ENCODE results near the gene CRBN.

Gene CRBN

GRCh38 chr3:3172627-3173026 is 6.9 kb downstream of the CRBN start:
- no peak overlapping the region for H3K27ac ChIP-seq (ENCODE audit: low read length)
- H3K4me3 ChIP-seq (ENCODE audit: low read length) = no peak overlapping the region
- WGBS (ENCODE audit: insufficient coverage, insufficient read length) = no CpG with 5 or more reads among the region's 1 CpG

GRCh38 chr3:3170998-3171397 is 8.5 kb downstream of the CRBN start:
- no CpG with 5 or more reads among the region's 5 CpGs for WGBS (ENCODE audit: insufficient coverage, insufficient read length)
- Histone ChIP-seq H3K27me3 (ENCODE audit: control insufficient read depth, insufficient read depth, low read length) (no peaks in the 10 kb centered on the region), H3K4me3 (ENCODE audit: low read length) (no peak overlapping the region), H3K27ac (ENCODE audit: low read length) (no peak overlapping the region), H3K4me1 (ENCODE audit: control insufficient read depth, insufficient read depth, low read length) (no peaks in the 10 kb centered on the region), H3K36me3 (ENCODE audit: control insufficient read depth, insufficient read depth, low read length) (peaks cover 4% of the 10 kb centered on the region; the same call in 1 of the 2 replicates), H3K9me3 (ENCODE audit: control insufficient read depth, insufficient read depth, low read length) (no peaks in the 10 kb centered on the region)
- no peak for DNase-seq (ENCODE audit: low read depth, low spot score)

More at GRCh38 chr3:3172627-3173026, 6.9 kb downstream of the CRBN start:
- Histone ChIP-seq H3K4me1 (ENCODE audit: control insufficient read depth, insufficient read depth, low read length) (no peaks in the 10 kb centered on the region), H3K27me3 (ENCODE audit: control insufficient read depth, insufficient read depth, low read length) (no peaks in the 10 kb centered on the region), H3K36me3 (ENCODE audit: control insufficient read depth, insufficient read depth, low read length) (peaks cover 4% of the 10 kb centered on the region; the same call in 1 of the 2 replicates), H3K9me3 (ENCODE audit: control insufficient read depth, insufficient read depth, low read length) (no peaks in the 10 kb centered on the region)
- DNase-seq (ENCODE audit: low read depth, low spot score) = no peak

GRCh38 chr3:3165650-3166049 is 13.8 kb downstream of the CRBN start:
- H3K4me1 ChIP-seq (ENCODE audit: control insufficient read depth, insufficient read depth, low read length) = no peaks in the 10 kb centered on the region
- H3K36me3 ChIP-seq (ENCODE audit: control insufficient read depth, insufficient read depth, low read length) = no peaks in the 10 kb centered on the region; the same call in 1 of the 2 replicates
- no peak overlapping the region for H3K27ac ChIP-seq (ENCODE audit: low read length)
- no peak for DNase-seq (ENCODE audit: low read depth, low spot score)
- no peak overlapping the region for H3K4me3 ChIP-seq (ENCODE audit: low read length)
- H3K9me3 ChIP-seq (ENCODE audit: control insufficient read depth, insufficient read depth, low read length) = no peaks in the 10 kb centered on the region
- no peaks in the 10 kb centered on the region for H3K27me3 ChIP-seq (ENCODE audit: control insufficient read depth, insufficient read depth, low read length)
- WGBS (ENCODE audit: insufficient coverage, insufficient read length) = no CpG with 5 or more reads among the region's 3 CpGs

- Histone ChIP-seq H3K9me3 (ENCODE audit: control insufficient read depth, insufficient read depth, low read length) (no peaks in the 10 kb centered on the region), H3K36me3 (ENCODE audit: control insufficient read depth, insufficient read depth, low read length) (no peaks in the 10 kb centered on the region; the same call in 1 of the 2 replicates), H3K27me3 (ENCODE audit: control insufficient read depth, insufficient read depth, low read length) (no peaks in the 10 kb centered on the region), H3K4me1 (ENCODE audit: control insufficient read depth, insufficient read depth, low read length) (no peaks in the 10 kb centered on the region), H3K4me3 (ENCODE audit: low read length) (no peak overlapping the region), H3K27ac (ENCODE audit: low read length) (no peak overlapping the region)
- WGBS (ENCODE audit: insufficient coverage, insufficient read length) = no CpG with 5 or more reads among the region's 3 CpGs
- DNase-seq (ENCODE audit: low read depth, low spot score) = no peak
Measured at GRCh38 chr3:3165241-3165640, 14.2 kb downstream of the CRBN start.

GRCh38 chr3:3160826-3161225 is 18.7 kb downstream of the CRBN start:
- Histone ChIP-seq H3K36me3 (ENCODE audit: control insufficient read depth, insufficient read depth, low read length) (no peaks in the 10 kb centered on the region; the same call in 1 of the 2 replicates), H3K27me3 (ENCODE audit: control insufficient read depth, insufficient read depth, low read length) (no peaks in the 10 kb centered on the region), H3K4me1 (ENCODE audit: control insufficient read depth, insufficient read depth, low read length) (no peaks in the 10 kb centered on the region), H3K27ac (ENCODE audit: low read length) (no peak overlapping the region), H3K4me3 (ENCODE audit: low read length) (no peak overlapping the region), H3K9me3 (ENCODE audit: control insufficient read depth, insufficient read depth, low read length) (no peaks in the 10 kb centered on the region)
- WGBS (ENCODE audit: insufficient coverage, insufficient read length) = no CpG with 5 or more reads among the region's 2 CpGs
- DNase-seq (ENCODE audit: low read depth, low spot score) = no peak

- Histone ChIP-seq H3K4me1 (ENCODE audit: control insufficient read depth, insufficient read depth, low read length) (no peaks in the 10 kb centered on the region), H3K36me3 (ENCODE audit: control insufficient read depth, insufficient read depth, low read length) (no peaks in the 10 kb centered on the region; the same call in 1 of the 2 replicates), H3K27ac (ENCODE audit: low read length) (no peak overlapping the region), H3K9me3 (ENCODE audit: control insufficient read depth, insufficient read depth, low read length) (no peaks in the 10 kb centered on the region), H3K27me3 (ENCODE audit: control insufficient read depth, insufficient read depth, low read length) (no peaks in the 10 kb centered on the region), H3K4me3 (ENCODE audit: low read length) (no peak overlapping the region)
- DNase-seq (ENCODE audit: low read depth, low spot score) = no peak
- no CpG with 5 or more reads among the region's 8 CpGs for WGBS (ENCODE audit: insufficient coverage, insufficient read length)
Measured at GRCh38 chr3:3157484-3157883, 22.0 kb downstream of the CRBN start.

GRCh38 chr3:3154879-3155610 is 24.4 kb downstream of the CRBN start:
- H3K36me3 ChIP-seq (ENCODE audit: control insufficient read depth, insufficient read depth, low read length) = no peaks in the 10 kb centered on the region; the same call in 1 of the 2 replicates
- H3K27me3 ChIP-seq (ENCODE audit: control insufficient read depth, insufficient read depth, low read length) = no peaks in the 10 kb centered on the region
- no peaks in the 10 kb centered on the region for H3K4me1 ChIP-seq (ENCODE audit: control insufficient read depth, insufficient read depth, low read length)
- no peak overlapping the region for H3K27ac ChIP-seq (ENCODE audit: low read length)
- WGBS (ENCODE audit: insufficient coverage, insufficient read length) = no CpG with 5 or more reads among the region's 5 CpGs
- H3K4me3 ChIP-seq (ENCODE audit: low read length) = no peak overlapping the region
- no peaks in the 10 kb centered on the region for H3K9me3 ChIP-seq (ENCODE audit: control insufficient read depth, insufficient read depth, low read length)
- no peak for DNase-seq (ENCODE audit: low read depth, low spot score)

- no peaks in the 10 kb centered on the region for H3K9me3 ChIP-seq (ENCODE audit: control insufficient read depth, insufficient read depth, low read length)
- no peaks in the 10 kb centered on the region for H3K4me1 ChIP-seq (ENCODE audit: control insufficient read depth, insufficient read depth, low read length)
- no CpG with 5 or more reads among the region's 1 CpG for WGBS (ENCODE audit: insufficient coverage, insufficient read length)
- H3K27ac ChIP-seq (ENCODE audit: low read length) = no peak overlapping the region
- peaks cover 2% of the 10 kb centered on the region; the same call in 1 of the 2 replicates for H3K36me3 ChIP-seq (ENCODE audit: control insufficient read depth, insufficient read depth, low read length)
- no peaks in the 10 kb centered on the region for H3K27me3 ChIP-seq (ENCODE audit: control insufficient read depth, insufficient read depth, low read length)
- no peak overlapping the region for H3K4me3 ChIP-seq (ENCODE audit: low read length)
- no peak for DNase-seq (ENCODE audit: low read depth, low spot score)
Measured at GRCh38 chr3:3151513-3151912, 28.0 kb downstream of the CRBN start.

- Histone ChIP-seq H3K4me3 (ENCODE audit: low read length) (no peak overlapping the region), H3K27me3 (ENCODE audit: control insufficient read depth, insufficient read depth, low read length) (no peaks in the 10 kb centered on the region), H3K4me1 (ENCODE audit: control insufficient read depth, insufficient read depth, low read length) (no peaks in the 10 kb centered on the region), H3K27ac (ENCODE audit: low read length) (no peak overlapping the region), H3K36me3 (ENCODE audit: control insufficient read depth, insufficient read depth, low read length) (peaks cover 2% of the 10 kb centered on the region; the same call in 1 of the 2 replicates), H3K9me3 (ENCODE audit: control insufficient read depth, insufficient read depth, low read length) (no peaks in the 10 kb centered on the region)
- WGBS (ENCODE audit: insufficient coverage, insufficient read length) = no CpG with 5 or more reads among the region's 1 CpG
- DNase-seq (ENCODE audit: low read depth, low spot score) = no peak
Measured at GRCh38 chr3:3149560-3149959, 29.9 kb downstream of the CRBN start.

GRCh38 chr3:3145831-3146230 is 33.7 kb downstream of the CRBN start:
- no peak for DNase-seq (ENCODE audit: low read depth, low spot score)
- Histone ChIP-seq H3K4me3 (ENCODE audit: low read length) (no peak overlapping the region), H3K4me1 (ENCODE audit: control insufficient read depth, insufficient read depth, low read length) (no peaks in the 10 kb centered on the region), H3K27me3 (ENCODE audit: control insufficient read depth, insufficient read depth, low read length) (no peaks in the 10 kb centered on the region), H3K9me3 (ENCODE audit: control insufficient read depth, insufficient read depth, low read length) (no peaks in the 10 kb centered on the region), H3K27ac (ENCODE audit: low read length) (no peak overlapping the region), H3K36me3 (ENCODE audit: control insufficient read depth, insufficient read depth, low read length) (peaks cover 5% of the 10 kb centered on the region; the same call in 1 of the 2 replicates)
- no CpG with 5 or more reads among the region's 8 CpGs for WGBS (ENCODE audit: insufficient coverage, insufficient read length)

- Histone ChIP-seq H3K27ac (ENCODE audit: low read length) (no peak overlapping the region), H3K36me3 (ENCODE audit: control insufficient read depth, insufficient read depth, low read length) (peaks cover 3% of the 10 kb centered on the region; the same call in 1 of the 2 replicates), H3K4me3 (ENCODE audit: low read length) (no peak overlapping the region), H3K9me3 (ENCODE audit: control insufficient read depth, insufficient read depth, low read length) (no peaks in the 10 kb centered on the region), H3K4me1 (ENCODE audit: control insufficient read depth, insufficient read depth, low read length) (no peaks in the 10 kb centered on the region), H3K27me3 (ENCODE audit: control insufficient read depth, insufficient read depth, low read length) (no peaks in the 10 kb centered on the region)
- DNase-seq (ENCODE audit: low read depth, low spot score) = no peak
Measured at GRCh38 chr3:3141939-3142338, 37.6 kb downstream of the CRBN start.
